Endothelial cell of umbilical vein (primary cell): ENCODE data around the gene FUZ. TPM values are rescaled to one million over a fixed set of nuclear protein-coding genes. Genes with fewer than 3 reads are reported as not detected.

Experiments used
- BruUV-seq: library from RNA; stranded (reverse); fragments of 400-500 nt; replicated peaks from 2 replicates; lab custom pipeline; 2021; lab: Mats Ljungman, UMichigan
- CTCF ChIA-PET: fragments of 300-600, 350-600 bp; sonication (Branson Sonifier 250); formaldehyde crosslinking; loops from one replicate; lab custom pipeline; 2021; ENCODE audit warnings: antibody characterized with exemption, inconsistent platforms; lab: Charles Lee
- POLR2A ChIA-PET: fragments of 300-600, 350-600 bp; sonication (Branson Sonifier 250); formaldehyde crosslinking; loops from one replicate; lab custom pipeline; 2021; ENCODE audit warnings: antibody characterized with exemption, inconsistent platforms; lab: Charles Lee
- DNase-seq: peaks from one replicate; pipeline ENCODE4 v3.0.0-alpha.2; 2011; ENCODE audit warnings: low read depth, low spot score
- FAIRE-seq: peaks from 2 replicates; lab custom pipeline; 2011; peaks lifted over from hg19 to GRCh38; lab: Jason Lieb, UNC
- H2AFZ ChIP-seq: 2 replicates; pipeline ENCODE4 v1.6.0; 2012; ENCODE audit warnings: low read depth, low read length, control low read depth, inconsistent platforms
- H3K27ac ChIP-seq: 2 replicates; pipeline ENCODE4 v1.5.1; 2011; ENCODE audit warnings: low read depth, mild to moderate bottlenecking, control low read depth, low read length, moderate library complexity; ENCODE audit not compliant: insufficient read depth
- H3K27me3 ChIP-seq, 2 experiments: 2 replicates each; pipeline versions ENCODE4 v1.6.0 to v1.6.1; 2011; ENCODE audit warnings: low read length in 2 of 2, mixed read lengths in 1 of 2; ENCODE audit not compliant: control insufficient read depth in 2 of 2, insufficient read depth in 2 of 2
- H3K36me3 ChIP-seq, 2 experiments: 2 replicates in 1 of 2; 3 replicates in 1 of 2; pipeline ENCODE4 v1.5.1; 2011; ENCODE audit warnings: low read length in 2 of 2, mild to moderate bottlenecking in 1 of 2, moderate library complexity in 1 of 2; ENCODE audit not compliant: control insufficient read depth in 2 of 2, insufficient read depth in 2 of 2; ENCODE audit errors: extremely low read depth in 1 of 2
- H3K4me1 ChIP-seq: 3 replicates; pipeline ENCODE4 v1.5.1; 2011; ENCODE audit warnings: mild to moderate bottlenecking, low read length; ENCODE audit not compliant: control insufficient read depth, insufficient read depth; ENCODE audit errors: extremely low read depth
- H3K4me2 ChIP-seq: 2 replicates; pipeline ENCODE4 v1.6.1; 2011; ENCODE audit warnings: low read length, control low read depth, mixed read lengths; ENCODE audit not compliant: insufficient read depth
- H3K4me3 ChIP-seq, 3 experiments: fragments of 200-600 bp in 1 of 3; sonication (generic), shearing (Covaris generic) in 1 of 3; replicated peaks in 1 of 3; 2 replicates each; pipeline ENCODE4 v1.5.1; 2011 to 2016; ENCODE audit warnings: control low read depth in 3 of 3, low read length in 3 of 3, mild to moderate bottlenecking in 2 of 3, inconsistent platforms in 1 of 3, low read depth in 1 of 3, moderate library complexity in 1 of 3; ENCODE audit not compliant: insufficient read depth in 1 of 3
- H3K79me2 ChIP-seq: 2 replicates; pipeline ENCODE4 v1.6.0; 2012; ENCODE audit warnings: low read length, inconsistent platforms; ENCODE audit not compliant: control insufficient read depth, insufficient read depth
- H3K9ac ChIP-seq: replicated peaks from 2 replicates; pipeline ENCODE3; 2011; ENCODE audit warnings: low read length, control low read depth; ENCODE audit not compliant: insufficient read depth; ENCODE audit errors: extremely low read depth
- H3K9me1 ChIP-seq: replicated peaks from 3 replicates; pipeline ENCODE4 v1.6.0; 2011; ENCODE audit warnings: mild to moderate bottlenecking, low read length; ENCODE audit not compliant: control insufficient read depth, insufficient read depth; ENCODE audit errors: extremely low read depth
- H3K9me3 ChIP-seq: replicated peaks from 2 replicates; pipeline ENCODE4 v1.5.1; 2012; ENCODE audit warnings: low read length, inconsistent platforms; ENCODE audit not compliant: control insufficient read depth, insufficient read depth
- H4K20me1 ChIP-seq: replicated peaks from 2 replicates; pipeline ENCODE3; 2011; ENCODE audit warnings: mild to moderate bottlenecking, low read length; ENCODE audit not compliant: control insufficient read depth, insufficient read depth; ENCODE audit errors: extremely low read depth
- CTCF ChIP-seq, 2 donors: IDR thresholded peaks; 1 replicate in 1 of 2; 2 replicates in 1 of 2; pipeline ENCODE4 v1.5.1; 2011; ENCODE audit warnings: low read length in 2 of 2, mild to moderate bottlenecking in 2 of 2, moderate library complexity in 2 of 2, control low read depth in 1 of 2, inconsistent platforms in 1 of 2, low read depth in 1 of 2; ENCODE audit not compliant: insufficient read depth in 1 of 2; ENCODE audit errors: extremely low read depth in 1 of 2
- EZH2 ChIP-seq: IDR thresholded peaks from 2 replicates; pipeline ENCODE4 v1.6.1; 2012; ENCODE audit warnings: borderline replicate concordance, low read depth, mild to moderate bottlenecking, moderate library complexity, low read length, inconsistent platforms; ENCODE audit not compliant: severe bottlenecking
- FOS ChIP-seq: IDR thresholded peaks from 2 replicates; pipeline ENCODE4 v1.6.1; 2011; ENCODE audit warnings: mild to moderate bottlenecking, low read length, moderate library complexity, borderline replicate concordance; ENCODE audit not compliant: insufficient read depth
- GATA2 ChIP-seq: IDR thresholded peaks from 2 replicates; pipeline ENCODE4 v1.7.0; 2011; ENCODE audit warnings: low read depth, mild to moderate bottlenecking, moderate library complexity, mixed read lengths, low read length; ENCODE audit not compliant: insufficient read length, insufficient read depth
- MAX ChIP-seq: IDR thresholded peaks from 2 replicates; pipeline ENCODE4 v1.6.1; 2011; ENCODE audit not compliant: insufficient read depth, insufficient read length
- MYC ChIP-seq: IDR thresholded peaks from one replicate; pipeline ENCODE4 v1.6.1; 2011; ENCODE audit warnings: mild to moderate bottlenecking, low read depth, low read length
- POLR2A ChIP-seq: IDR thresholded peaks from 2 replicates; pipeline ENCODE4 v1.6.1; 2012; ENCODE audit warnings: low read depth, mild to moderate bottlenecking, control low read depth, low read length
- POLR2AphosphoS5 ChIP-seq: IDR thresholded peaks from 2 replicates; pipeline ENCODE4 v1.6.1; 2012; ENCODE audit warnings: low read depth, mild to moderate bottlenecking, control low read depth, low read length, moderate library complexity; ENCODE audit not compliant: insufficient read depth
- dilution Hi-C: fragments of 300-500 bp; cut with MboI; formaldehyde crosslinking; loops from one replicate; pipeline ENCODE4 v1.15.0; 2019; ENCODE audit warnings: low sequenced_read_pairs; ENCODE audit not compliant: extremely low pct_ligation_motif_present
- intact Hi-C: fragments of 100-400 bp; cut with micrococcal nuclease; formaldehyde crosslinking; loops from one replicate; pipeline ENCODE4 v1.10.0; 2022
- polyA plus RNA-seq, 4 experiments: library from polyadenylated mRNA; depleted of rRNA in 3 of 4; stranded (reverse) in 3 of 4; unstranded in 1 of 4; fragments of >200 nt; gene quantifications; 2 replicates each; pipeline versions ENCODE4 v1.2.1 to v1.2.3, GENCODE V29; 2011 to 2012; ENCODE audit warnings: missing spikeins in 1 of 4
- total RNA-seq: library from RNA; stranded (reverse); gene quantifications from 2 replicates; pipeline ENCODE4 v1.2.3, GENCODE V29; 2021

The FUZ gene
- total and polyA plus RNA-seq, 2 donors (not counting 3 experiments of a cell fraction or from before 2014, with no cell fraction given) = 12.3 to 14.0 TPM

- DNase-seq = no peak
- peaks cover 3% of the 10 kb centered on the region for H3K79me2 ChIP-seq
- no TSS peak for BruUV-seq
- no peak overlapping the region for H3K27ac ChIP-seq
- no peaks in the 10 kb centered on the region for H3K9me1 ChIP-seq
- ChIA-PET CTCF (no interaction called here), POLR2A (no interaction called here)
- TF ChIP-seq GATA2 = no peak
- no peak for TF ChIP-seq EZH2
- TF ChIP-seq POLR2A = no peak
- no peak for TF ChIP-seq MYC
- no peak for TF ChIP-seq FOS
- TF ChIP-seq POLR2AphosphoS5 = no peak
- TF ChIP-seq MAX = no peak
- TF ChIP-seq CTCF (IDR thresholded peaks at IDR 0.05; ENCODE audit: extremely low read depth in 1 of 2, insufficient read depth in 1 of 2, low read depth in 1 of 2, low read length in 2 of 2) = no peak
- no peaks in the 10 kb centered on the region for H3K9me3 ChIP-seq
- no peak overlapping the region for H3K4me2 ChIP-seq
- no peak overlapping the region for H3K4me3 ChIP-seq
- intact Hi-C loops (no loop called here), dilution Hi-C loops (no loop called here)
- peaks cover 0 to 11% of the 10 kb centered on the region in 2 experiments for H3K36me3 ChIP-seq
- H3K9ac ChIP-seq = no peak overlapping the region
- H2AFZ ChIP-seq = no peak overlapping the region
- H4K20me1 ChIP-seq = no peaks in the 10 kb centered on the region
- H3K4me1 ChIP-seq = no peaks in the 10 kb centered on the region
- H3K27me3 ChIP-seq = no peaks in the 10 kb centered on the region
- no peak for FAIRE-seq
Measured at GRCh38 chr19:49780861-49781260, 32.2 kb downstream of the FUZ start.
